ENCODE data around the gene ZHX3. TPM values are rescaled to one million over a fixed set of nuclear protein-coding genes. Genes with fewer than 3 reads are reported as not detected.

Gene ZHX3
- polyA plus RNA-seq, 1 experiment = 24.1 TPM

GRCh38 chr20:41200446-41201202 is 116.9 kb downstream of the ZHX3 start:
- no peak for DNase-seq (ENCODE audit: low read depth, low spot score)
- CTCF ChIA-PET = interaction anchor here (1.3 kb wide), 1 partner anchor 139 kb away, joined by 3 read pairs; no protein-coding TSS in a partner anchor
- Histone ChIP-seq H3K27ac (ENCODE audit: low read depth, low read length) (no peak overlapping the region), H3K4me3 (ENCODE audit: low read depth, low read length) (no peak overlapping the region), H3K9me3 (ENCODE audit: control insufficient read depth, insufficient read depth, low read length) (peaks cover 14% of the 10 kb centered on the region), H3K27me3 (ENCODE audit: control insufficient read depth, insufficient read depth, low read length) (no peaks in the 10 kb centered on the region)
- TF ChIP-seq, protein P1, sequence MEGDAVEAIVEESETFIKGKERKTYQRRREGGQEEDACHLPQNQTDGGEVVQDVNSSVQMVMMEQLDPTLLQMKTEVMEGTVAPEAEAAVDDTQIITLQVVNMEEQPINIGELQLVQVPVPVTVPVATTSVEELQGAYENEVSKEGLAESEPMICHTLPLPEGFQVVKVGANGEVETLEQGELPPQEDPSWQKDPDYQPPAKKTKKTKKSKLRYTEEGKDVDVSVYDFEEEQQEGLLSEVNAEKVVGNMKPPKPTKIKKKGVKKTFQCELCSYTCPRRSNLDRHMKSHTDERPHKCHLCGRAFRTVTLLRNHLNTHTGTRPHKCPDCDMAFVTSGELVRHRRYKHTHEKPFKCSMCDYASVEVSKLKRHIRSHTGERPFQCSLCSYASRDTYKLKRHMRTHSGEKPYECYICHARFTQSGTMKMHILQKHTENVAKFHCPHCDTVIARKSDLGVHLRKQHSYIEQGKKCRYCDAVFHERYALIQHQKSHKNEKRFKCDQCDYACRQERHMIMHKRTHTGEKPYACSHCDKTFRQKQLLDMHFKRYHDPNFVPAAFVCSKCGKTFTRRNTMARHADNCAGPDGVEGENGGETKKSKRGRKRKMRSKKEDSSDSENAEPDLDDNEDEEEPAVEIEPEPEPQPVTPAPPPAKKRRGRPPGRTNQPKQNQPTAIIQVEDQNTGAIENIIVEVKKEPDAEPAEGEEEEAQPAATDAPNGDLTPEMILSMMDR (IDR thresholded peaks at IDR 0.05; ENCODE audit: low read depth, low read length) = no peak
- POLR2A ChIA-PET = no interaction called here

DNA sequence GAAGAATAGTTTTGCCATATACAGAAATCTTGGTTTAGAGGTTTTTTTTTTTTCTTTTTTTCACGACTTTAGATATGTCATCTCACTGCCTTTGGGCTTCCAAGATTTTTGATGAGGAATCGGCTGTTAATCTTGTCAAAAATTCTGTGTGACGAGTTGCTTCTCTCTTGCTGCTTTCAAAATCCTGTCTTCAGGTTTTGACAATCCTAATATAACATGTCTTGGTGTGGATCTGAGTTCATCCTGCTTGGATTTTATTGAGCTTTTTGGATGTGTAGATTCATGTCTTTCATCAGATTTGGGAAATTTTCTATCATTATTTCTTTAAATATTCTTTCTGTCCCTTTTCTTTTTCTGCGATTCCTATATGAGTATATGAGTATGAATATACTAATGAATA is 119.1 kb downstream of the ZHX3 start:
- DNase-seq (ENCODE audit: low read depth, low spot score) = no peak
- Histone ChIP-seq H3K9me3 (ENCODE audit: control insufficient read depth, insufficient read depth, low read length) (peaks cover 12% of the 10 kb centered on the region), H3K27ac (ENCODE audit: low read depth, low read length) (no peak overlapping the region), H3K27me3 (ENCODE audit: control insufficient read depth, insufficient read depth, low read length) (no peaks in the 10 kb centered on the region), H3K4me3 (ENCODE audit: low read depth, low read length) (no peak overlapping the region)
- ChIA-PET POLR2A (no interaction called here), CTCF (no interaction called here)
- TF ChIP-seq, protein P1 (IDR thresholded peaks at IDR 0.05; ENCODE audit: low read depth, low read length) = no peak

DNA sequence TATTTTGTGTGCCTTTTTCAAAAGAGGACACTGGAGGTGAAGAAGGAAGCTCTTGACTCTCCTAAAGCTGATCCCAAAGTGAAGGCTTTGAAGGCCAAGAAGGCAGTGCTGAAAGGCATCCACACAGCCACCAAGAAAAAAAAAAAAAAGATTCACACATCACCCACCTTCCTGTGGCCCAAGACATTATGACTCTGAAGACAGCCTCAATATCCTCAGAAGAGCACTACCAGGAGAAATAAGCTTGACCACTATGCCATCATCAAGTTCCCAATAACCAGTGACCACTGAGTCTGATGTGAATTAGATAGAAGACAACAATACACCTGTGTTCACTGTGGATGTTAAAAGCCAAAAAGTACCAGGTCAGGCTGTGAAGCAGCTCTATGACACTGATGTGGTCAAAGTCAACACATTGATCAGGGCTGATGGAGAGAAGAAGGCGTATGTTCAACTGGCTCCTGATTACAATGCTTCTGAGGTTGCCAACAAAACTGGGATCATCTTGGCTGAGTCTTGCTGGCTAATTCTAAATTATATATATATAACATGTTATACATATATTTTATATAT is 120.8 kb downstream of the ZHX3 start:
- CTCF ChIA-PET = interaction anchor here (0.6 to 2.2 kb wide), 5 partner anchors 10 to 1110 kb away, joined by 3 to 8 read pairs (median 4); no protein-coding TSS in a partner anchor

DNA sequence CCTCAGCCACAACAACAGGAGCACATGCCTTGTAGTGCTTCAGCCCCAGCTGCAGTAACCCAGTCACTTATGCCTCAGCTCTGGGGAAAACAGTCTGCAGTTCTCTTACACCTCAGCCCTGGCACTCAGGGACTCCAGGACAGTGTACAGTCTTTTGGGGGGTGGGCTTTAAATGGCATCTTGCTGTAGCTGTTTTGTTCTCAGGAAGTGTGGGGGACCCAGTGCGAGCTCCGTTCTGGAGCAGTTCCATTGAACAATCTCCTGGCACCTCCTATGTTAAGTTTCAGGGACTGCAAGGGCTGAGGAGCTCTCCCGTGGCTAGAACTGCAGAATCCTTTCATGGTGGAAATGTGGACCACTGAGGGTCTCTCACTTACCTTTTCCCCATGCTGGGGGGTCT is 125.0 kb downstream of the ZHX3 start:
- Histone ChIP-seq H3K27ac (ENCODE audit: low read depth, low read length) (no peak overlapping the region), H3K4me3 (ENCODE audit: low read depth, low read length) (no peak overlapping the region), H3K27me3 (ENCODE audit: control insufficient read depth, insufficient read depth, low read length) (no peaks in the 10 kb centered on the region), H3K9me3 (ENCODE audit: control insufficient read depth, insufficient read depth, low read length) (peaks cover 10% of the 10 kb centered on the region)
- DNase-seq (ENCODE audit: low read depth, low spot score) = no peak
- TF ChIP-seq, protein P1 (IDR thresholded peaks at IDR 0.05; ENCODE audit: low read depth, low read length) = no peak
- ChIA-PET CTCF (no interaction called here), POLR2A (no interaction called here)

More for the DNA sequence above, 120.8 kb downstream of the ZHX3 start:
- no peak for DNase-seq (ENCODE audit: low read depth, low spot score)
- TF ChIP-seq, protein P1 (IDR thresholded peaks at IDR 0.05; ENCODE audit: low read depth, low read length) = no peak
- no peak overlapping the region for H3K27ac ChIP-seq (ENCODE audit: low read depth, low read length)
- peaks cover 14% of the 10 kb centered on the region for H3K9me3 ChIP-seq (ENCODE audit: control insufficient read depth, insufficient read depth, low read length)
- POLR2A ChIA-PET = no interaction called here
- H3K4me3 ChIP-seq (ENCODE audit: low read depth, low read length) = no peak overlapping the region
- no peaks in the 10 kb centered on the region for H3K27me3 ChIP-seq (ENCODE audit: control insufficient read depth, insufficient read depth, low read length)

All from AG04450 (cell line).